Measurements from ENCODE around the gene LDB1.

The LDB1 gene

GRCh38 chr10:102072673-102073527 is 47.3 kb downstream of the LDB1 start:
- H3K4me3 ChIP-seq (ENCODE audit: low read depth, low read length): no peak overlapping the region
- in situ Hi-C loops (cut with HindIII; ENCODE audit: low sequenced_read_pairs): no loop called here
- TF ChIP-seq CTCF (IDR thresholded peaks at IDR 0.05; ENCODE audit: low read depth, low read length, missing control alignments): peak; percentile 96
- DNase-seq (ENCODE audit: low read depth): peak; percentile 65

GRCh38 chr10:102069071-102069470 is 51.1 kb downstream of the LDB1 start:
- no peak for DNase-seq (ENCODE audit: low read depth)
- H3K4me3 ChIP-seq (ENCODE audit: low read depth, low read length): no peak overlapping the region
- TF ChIP-seq CTCF (IDR thresholded peaks at IDR 0.05; ENCODE audit: low read depth, low read length, missing control alignments): no peak
- in situ Hi-C loops (cut with HindIII; ENCODE audit: low sequenced_read_pairs): no loop called here

GRCh38 chr10:102068216-102068615 is 52.0 kb downstream of the LDB1 start:
- DNase-seq (ENCODE audit: low read depth): no peak
- in situ Hi-C loops (cut with HindIII; ENCODE audit: low sequenced_read_pairs): no loop called here
- H3K4me3 ChIP-seq (ENCODE audit: low read depth, low read length): no peak overlapping the region
- no peak for TF ChIP-seq CTCF (IDR thresholded peaks at IDR 0.05; ENCODE audit: low read depth, low read length, missing control alignments)

- in situ Hi-C loops (cut with HindIII; ENCODE audit: low sequenced_read_pairs): no loop called here
- no peak for DNase-seq (ENCODE audit: low read depth)
- H3K4me3 ChIP-seq (ENCODE audit: low read depth, low read length): no peak overlapping the region
- TF ChIP-seq CTCF (IDR thresholded peaks at IDR 0.05; ENCODE audit: low read depth, low read length, missing control alignments): no peak
Observed at GRCh38 chr10:102067091-102067916, 52.9 kb downstream of the LDB1 start.

GRCh38 chr10:102066399-102067088 is 53.6 kb downstream of the LDB1 start:
- no peak for TF ChIP-seq CTCF (IDR thresholded peaks at IDR 0.05; ENCODE audit: low read depth, low read length, missing control alignments)
- in situ Hi-C loops (cut with HindIII; ENCODE audit: low sequenced_read_pairs): no loop called here
- peak overlapping the region; percentile 77 for H3K4me3 ChIP-seq (ENCODE audit: low read depth, low read length)
- DNase-seq (ENCODE audit: low read depth): no peak
